ENCODE data around the gene CDC6. TPM values are rescaled to one million over a fixed set of nuclear protein-coding genes. Genes with fewer than 3 reads are reported as not detected.

The CDC6 gene
- total RNA-seq, 4 donors from 2014 or later, result 2.5 to 21.5 (median 3.4) TPM

- peaks cover 8 to 83% (median 26%) of the 10 kb centered on the region in 4 donors for H3K4me1 ChIP-seq
- TF ChIP-seq, protein P1, sequence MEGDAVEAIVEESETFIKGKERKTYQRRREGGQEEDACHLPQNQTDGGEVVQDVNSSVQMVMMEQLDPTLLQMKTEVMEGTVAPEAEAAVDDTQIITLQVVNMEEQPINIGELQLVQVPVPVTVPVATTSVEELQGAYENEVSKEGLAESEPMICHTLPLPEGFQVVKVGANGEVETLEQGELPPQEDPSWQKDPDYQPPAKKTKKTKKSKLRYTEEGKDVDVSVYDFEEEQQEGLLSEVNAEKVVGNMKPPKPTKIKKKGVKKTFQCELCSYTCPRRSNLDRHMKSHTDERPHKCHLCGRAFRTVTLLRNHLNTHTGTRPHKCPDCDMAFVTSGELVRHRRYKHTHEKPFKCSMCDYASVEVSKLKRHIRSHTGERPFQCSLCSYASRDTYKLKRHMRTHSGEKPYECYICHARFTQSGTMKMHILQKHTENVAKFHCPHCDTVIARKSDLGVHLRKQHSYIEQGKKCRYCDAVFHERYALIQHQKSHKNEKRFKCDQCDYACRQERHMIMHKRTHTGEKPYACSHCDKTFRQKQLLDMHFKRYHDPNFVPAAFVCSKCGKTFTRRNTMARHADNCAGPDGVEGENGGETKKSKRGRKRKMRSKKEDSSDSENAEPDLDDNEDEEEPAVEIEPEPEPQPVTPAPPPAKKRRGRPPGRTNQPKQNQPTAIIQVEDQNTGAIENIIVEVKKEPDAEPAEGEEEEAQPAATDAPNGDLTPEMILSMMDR (IDR thresholded peaks at IDR 0.05), result no peak
- TF ChIP-seq POLR2A (IDR thresholded peaks at IDR 0.05), result no peak
- H3K9me3 ChIP-seq, result no peaks in the 10 kb centered on the region
- H3K4me3 ChIP-seq, result peak overlapping the region in 2 of 4 donors; percentile 71 to 95
- no peaks in the 10 kb centered on the region for H3K36me3 ChIP-seq
- H3K27me3 ChIP-seq, result no peaks in the 10 kb centered on the region
- peak in 1 of 3 donors; percentile 49 for DNase-seq
- peak overlapping the region in 3 of 4 donors; percentile 77 to 95 (median 84) for H3K27ac ChIP-seq
Observed at GRCh38 chr17:40315678-40316570, 28.2 kb downstream of the CDC6 start.

- Histone ChIP-seq H3K4me3 (peak overlapping the region; percentile 4 to 95 (median 40)), H3K36me3 (no peaks in the 10 kb centered on the region), H3K27me3 (no peaks in the 10 kb centered on the region), H3K4me1 (peaks cover 8 to 83% (median 23%) of the 10 kb centered on the region in 4 donors), H3K27ac (peak overlapping the region; percentile 77 to 98 (median 90)), H3K9me3 (no peaks in the 10 kb centered on the region)
- TF ChIP-seq, protein P1 (IDR thresholded peaks at IDR 0.05), result peak in 2 of 6 experiments; percentile 8 to 9
- peak; percentile 14 to 21 for TF ChIP-seq POLR2A (IDR thresholded peaks at IDR 0.05)
- DNase-seq, result peak; percentile 17 to 80 (median 72)
Observed at GRCh38 chr17:40316571-40317344, 29.1 kb downstream of the CDC6 start.

GRCh38 chr17:40317345-40317873 is 29.7 kb downstream of the CDC6 start:
- no peaks in the 10 kb centered on the region for H3K36me3 ChIP-seq
- peaks cover 8 to 83% (median 23%) of the 10 kb centered on the region in 4 donors for H3K4me1 ChIP-seq
- TF ChIP-seq, protein P1 (IDR thresholded peaks at IDR 0.05), result peak in 4 of 6 experiments; percentile 42 to 52 (median 44)
- TF ChIP-seq POLR2A (IDR thresholded peaks at IDR 0.05), result no peak
- H3K4me3 ChIP-seq, result peak overlapping the region; percentile 71 to 97 (median 94)
- H3K9me3 ChIP-seq, result no peaks in the 10 kb centered on the region
- peak; percentile 63 to 81 (median 71) for DNase-seq
- peak overlapping the region; percentile 84 to 98 (median 90) for H3K27ac ChIP-seq
- H3K27me3 ChIP-seq, result no peaks in the 10 kb centered on the region

- Histone ChIP-seq H3K27ac (peak overlapping the region; percentile 84 to 98 (median 90)), H3K27me3 (no peaks in the 10 kb centered on the region), H3K4me3 (peak overlapping the region; percentile 71 to 97 (median 94)), H3K9me3 (no peaks in the 10 kb centered on the region), H3K4me1 (peaks cover 8 to 82% (median 24%) of the 10 kb centered on the region in 4 donors), H3K36me3 (no peaks in the 10 kb centered on the region)
- TF ChIP-seq, protein P1 (IDR thresholded peaks at IDR 0.05), result no peak
- peak; percentile 55 to 87 for TF ChIP-seq POLR2A (IDR thresholded peaks at IDR 0.05)
- DNase-seq, result peak; percentile 96 to 98 (median 98)
Observed at GRCh38 chr17:40317880-40318829, 30.5 kb downstream of the CDC6 start.

Data from Peyer's patch (tissue), 4 donors.